GM21825 (cell line): Measurements from ENCODE around the gene EHD4.

Source experiments
- ATAC-seq: cut with Tn5 transposase; IDR thresholded peaks from one replicate; pipeline ENCODE4 v1.9.1; 2021; ENCODE audit warnings: mild to moderate bottlenecking, moderate library complexity; ENCODE audit not compliant: unreplicated experiment

EHD4 gene

GRCh38 chr15:41922353-41922752 lies 50.0 kb downstream of the EHD4 start:
- no peak for ATAC-seq

- no peak for ATAC-seq
These were observed 50.7 kb downstream of the EHD4 start for GRCh38 chr15:41921639-41922038.

GRCh38 chr15:41921167-41921566 lies 51.2 kb downstream of the EHD4 start:
- ATAC-seq: no peak

GRCh38 chr15:41919954-41920538 lies 52.3 kb downstream of the EHD4 start:
- no peak for ATAC-seq

GRCh38 chr15:41919201-41919820 lies 53.0 kb downstream of the EHD4 start:
- no peak for ATAC-seq

- ATAC-seq: no peak
These were observed 53.7 kb downstream of the EHD4 start for GRCh38 chr15:41918506-41919126.

- ATAC-seq: no peak
These were observed 54.5 kb downstream of the EHD4 start for GRCh38 chr15:41917767-41918430.

GRCh38 chr15:41915255-41915994 lies 56.9 kb downstream of the EHD4 start:
- ATAC-seq: no peak

GRCh38 chr15:41914411-41914810 lies 57.9 kb downstream of the EHD4 start:
- ATAC-seq: no peak

- ATAC-seq: no peak
These were observed 59.1 kb downstream of the EHD4 start for GRCh38 chr15:41913256-41913655.

- ATAC-seq: no peak
These were observed 60.5 kb downstream of the EHD4 start for GRCh38 chr15:41911691-41912345.

GRCh38 chr15:41908736-41909461 lies 63.5 kb downstream of the EHD4 start:
- ATAC-seq: no peak

- no peak for ATAC-seq
These were observed 65.2 kb downstream of the EHD4 start for GRCh38 chr15:41907141-41907540.

- ATAC-seq: no peak
These were observed 65.7 kb downstream of the EHD4 start for GRCh38 chr15:41906608-41907007.

- ATAC-seq: peak; percentile 12
These were observed 67.1 kb downstream of the EHD4 start for GRCh38 chr15:41905036-41905793.

GRCh38 chr15:41904541-41905005 lies 67.8 kb downstream of the EHD4 start:
- peak; percentile 59 for ATAC-seq

GRCh38 chr15:41903782-41904181 lies 68.6 kb downstream of the EHD4 start:
- no peak for ATAC-seq

- ATAC-seq: no peak
These were observed 70.9 kb downstream of the EHD4 start for GRCh38 chr15:41901431-41901830.
